K562 (cell line): Measurements from ENCODE around the gene ZNF624. TPM values are rescaled to one million over a fixed set of nuclear protein-coding genes. Genes with fewer than 3 reads are reported as not detected.

Experiments
- FOS ChIP-seq: IDR thresholded peaks from 3 replicates; pipeline ENCODE4 v1.6.1; 2011; ENCODE audit not compliant: insufficient read length; ENCODE audit errors: extremely low read depth
- FOSL1 ChIP-seq: fragments of 200-800 bp; sonication (Bioruptor generic); conservative IDR thresholded peaks from 2 replicates; pipeline ENCODE4 v1.6.1; 2016; ENCODE audit warnings: missing genetic modification characterization, missing compliant biosample characterization
- HCFC1 ChIP-seq: IDR thresholded peaks from 2 replicates; pipeline ENCODE4 v1.6.1; 2012; ENCODE audit warnings: low read depth, low read length, improper control_type of control experiment
- HDAC1 ChIP-seq, 2 experiments: fragments of 450-650 bp; IDR thresholded peaks; 2 replicates each; pipeline ENCODE4 v1.6.1; 2016 to 2017; ENCODE audit warnings: inconsistent platforms in 1 of 2, mild to moderate bottlenecking in 1 of 2, moderate library complexity in 1 of 2
- KAT7 ChIP-seq: sonication (generic); formaldehyde crosslinking; IDR thresholded peaks from 2 replicates; pipeline ENCODE4 v1.8.0; 2022; ENCODE audit warnings: missing genetic modification reagents, mild to moderate bottlenecking, borderline replicate concordance
- MCM7 ChIP-seq, 2 experiments: fragments of 450-650 bp; IDR thresholded peaks; 2 replicates each; pipeline ENCODE4 v1.6.1; 2016 to 2018
- NBN ChIP-seq: fragments of 450-650 bp; IDR thresholded peaks from 2 replicates; pipeline ENCODE4 v1.6.1; 2016; ENCODE audit warnings: low read depth, mild to moderate bottlenecking
- NEUROD1 ChIP-seq: fragments of 150-350 bp; IDR thresholded peaks from 2 replicates; pipeline ENCODE4 v1.6.1; 2014; ENCODE audit warnings: borderline replicate concordance, low read length, low read depth; ENCODE audit not compliant: partially characterized antibody
- PHF20 ChIP-seq: fragments of 450-650 bp; IDR thresholded peaks from 2 replicates; pipeline ENCODE4 v1.6.1; 2018; ENCODE audit not compliant: partially characterized antibody
- PTBP1 ChIP-seq: fragments of 200-400 bp; formaldehyde crosslinking; IDR thresholded peaks from 2 replicates; pipeline ENCODE4 v1.6.1; 2017; ENCODE audit warnings: low read depth, low read length
- TAF7 ChIP-seq: fragments of 450-650 bp; IDR thresholded peaks from 2 replicates; pipeline ENCODE4 v1.6.1; 2016; ENCODE audit warnings: missing genetic modification characterization, missing compliant biosample characterization
- YY1 ChIP-seq, 3 experiments: IDR thresholded peaks; 2 replicates each; pipeline ENCODE4 v1.6.1; 2011; ENCODE audit warnings: low read length in 2 of 3, mild to moderate bottlenecking in 2 of 3, moderate library complexity in 2 of 3, borderline replicate concordance in 1 of 3, control low read depth in 1 of 3, low read depth in 1 of 3; ENCODE audit not compliant: insufficient read depth in 3 of 3, insufficient replicate concordance in 2 of 3, control insufficient read depth in 1 of 3, insufficient read length in 1 of 3; ENCODE audit errors: extremely low read depth in 1 of 3
- polyA plus RNA-seq, 8 experiments: library from polyadenylated mRNA; depleted of rRNA in 4 of 8; stranded (reverse) in 5 of 8; unstranded in 3 of 8; fragments of >200 nt; fragmentation: Nextera tagmentation in 2 of 8; fragmentation: Illumina TruSeq in 1 of 8; extraction: Ambion mirVana in 2 of 8; extraction: Trizol in 1 of 8; gene quantifications; 2 replicates each; pipeline versions ENCODE4 v1.2.1 to v1.2.3, GENCODE V29; 2011 to 2014; ENCODE audit warnings: inconsistent platforms in 1 of 8, missing spikeins in 1 of 8
- total RNA-seq, 7 experiments: library from RNA; depleted of rRNA in 6 of 7; stranded (reverse); fragments of >200 nt in 6 of 7; fragmentation: Illumina TruSeq in 2 of 7; extraction: Trizol in 2 of 7; gene quantifications; 2 replicates each; pipeline versions ENCODE4 v1.2.1 to v1.2.3, GENCODE V29; 2011 to 2021; ENCODE audit warnings: low replicate concordance in 1 of 7
- TF ChIP-seq, protein P1 (sequence below), 2 experiments: fragments of 450-650 bp; IDR thresholded peaks; 2 replicates each; pipeline ENCODE4 v1.6.1; 2018; ENCODE audit warnings: mild to moderate bottlenecking in 2 of 2, low read depth in 1 of 2; ENCODE audit not compliant: partially characterized antibody in 2 of 2
- TF ChIP-seq, protein P2 (sequence below): fragments of 250-450 bp; sonication (Bioruptor Pico); IDR thresholded peaks from 2 replicates; pipeline ENCODE4 v1.5.1; 2021; ENCODE audit warnings: mild to moderate bottlenecking
- TF ChIP-seq, protein P3 (sequence below), 2 experiments: IDR thresholded peaks; 2 replicates each; pipeline ENCODE4 v1.6.1; 2011; ENCODE audit warnings: borderline replicate concordance in 1 of 2, control low read depth in 1 of 2, low read depth in 1 of 2, low read length in 1 of 2, mild to moderate bottlenecking in 1 of 2, mixed read lengths in 1 of 2, moderate library complexity in 1 of 2; ENCODE audit not compliant: insufficient read depth in 1 of 2, insufficient read length in 1 of 2, poor library complexity in 1 of 2, severe bottlenecking in 1 of 2; ENCODE audit errors: extremely low read depth in 1 of 2
- TF ChIP-seq, protein P4 (sequence below): fragments of 200-800 bp; sonication (Bioruptor generic); IDR thresholded peaks from 2 replicates; pipeline ENCODE4 v1.6.1; 2017; ENCODE audit warnings: missing genetic modification characterization, missing compliant biosample characterization

The ZNF624 gene
- total and polyA plus RNA-seq, 9 of the 15 experiments (the other 6 are each of a cell fraction or from before 2014, with no cell fraction given), result 0.34 to 2.1 (median 1.1) TPM

DNA sequence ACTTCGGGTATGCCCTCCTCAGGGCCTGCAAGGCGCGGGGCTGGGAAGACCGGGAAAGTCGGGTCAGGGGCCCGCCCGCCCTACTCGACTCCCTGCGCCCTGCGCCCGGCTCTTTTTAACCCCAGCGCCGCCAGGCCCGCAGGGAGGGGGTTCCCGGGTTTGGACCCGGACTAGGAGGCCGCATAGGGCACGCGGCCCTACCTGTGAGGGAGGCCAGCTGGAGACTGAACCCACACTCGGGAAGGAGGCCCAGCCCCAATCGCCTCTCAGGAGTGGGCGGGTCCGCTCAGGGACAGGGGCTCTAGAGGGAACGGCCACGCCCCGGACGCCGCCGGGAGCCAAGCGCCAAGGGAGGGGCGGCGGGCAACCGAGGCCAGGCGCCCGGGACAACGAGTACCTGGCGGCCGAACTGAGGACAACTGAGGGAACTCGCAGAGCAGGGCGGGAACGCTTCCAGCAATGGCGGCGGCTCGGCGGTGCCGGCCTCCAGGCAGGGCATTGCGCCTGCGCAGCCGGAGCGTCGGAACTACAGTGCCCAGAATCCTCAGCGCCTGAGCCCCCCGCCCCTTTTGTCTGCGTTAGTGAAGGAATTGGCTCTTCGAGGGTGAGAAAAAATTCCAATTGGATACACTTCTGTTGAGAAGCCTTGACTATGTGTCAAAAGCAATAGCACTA is at the start of gene ZNF624 (continued):
- TF ChIP-seq TAF7 (no peak), YY1 (IDR thresholded peaks at IDR 0.05; ENCODE audit: borderline replicate concordance in 1 of 3, control insufficient read depth in 1 of 3, extremely low read depth in 1 of 3, insufficient read depth in 3 of 3, insufficient read length in 1 of 3, insufficient replicate concordance in 2 of 3, low read depth in 1 of 3, low read length in 2 of 3) (peak; percentile 81 to 98 (median 95)), KAT7 (CRISPR knock-in tag) (peak; percentile 55; the same call in 1 of the 2 replicates), FOSL1 (no peak), PTBP1 (no peak), HCFC1 (peak; percentile 91), HDAC1 (IDR thresholded peaks at IDR 0.05) (0 out of 4 replicates have a peak, but pooled peaks of 1 of the 2 experiments have one; percentile 30), MCM7 (IDR thresholded peaks at IDR 0.05) (no peak), FOS (no peak), NBN (no peak), PHF20 (peak; percentile 60), NEUROD1 (no peak)
- TF ChIP-seq, protein P1, sequence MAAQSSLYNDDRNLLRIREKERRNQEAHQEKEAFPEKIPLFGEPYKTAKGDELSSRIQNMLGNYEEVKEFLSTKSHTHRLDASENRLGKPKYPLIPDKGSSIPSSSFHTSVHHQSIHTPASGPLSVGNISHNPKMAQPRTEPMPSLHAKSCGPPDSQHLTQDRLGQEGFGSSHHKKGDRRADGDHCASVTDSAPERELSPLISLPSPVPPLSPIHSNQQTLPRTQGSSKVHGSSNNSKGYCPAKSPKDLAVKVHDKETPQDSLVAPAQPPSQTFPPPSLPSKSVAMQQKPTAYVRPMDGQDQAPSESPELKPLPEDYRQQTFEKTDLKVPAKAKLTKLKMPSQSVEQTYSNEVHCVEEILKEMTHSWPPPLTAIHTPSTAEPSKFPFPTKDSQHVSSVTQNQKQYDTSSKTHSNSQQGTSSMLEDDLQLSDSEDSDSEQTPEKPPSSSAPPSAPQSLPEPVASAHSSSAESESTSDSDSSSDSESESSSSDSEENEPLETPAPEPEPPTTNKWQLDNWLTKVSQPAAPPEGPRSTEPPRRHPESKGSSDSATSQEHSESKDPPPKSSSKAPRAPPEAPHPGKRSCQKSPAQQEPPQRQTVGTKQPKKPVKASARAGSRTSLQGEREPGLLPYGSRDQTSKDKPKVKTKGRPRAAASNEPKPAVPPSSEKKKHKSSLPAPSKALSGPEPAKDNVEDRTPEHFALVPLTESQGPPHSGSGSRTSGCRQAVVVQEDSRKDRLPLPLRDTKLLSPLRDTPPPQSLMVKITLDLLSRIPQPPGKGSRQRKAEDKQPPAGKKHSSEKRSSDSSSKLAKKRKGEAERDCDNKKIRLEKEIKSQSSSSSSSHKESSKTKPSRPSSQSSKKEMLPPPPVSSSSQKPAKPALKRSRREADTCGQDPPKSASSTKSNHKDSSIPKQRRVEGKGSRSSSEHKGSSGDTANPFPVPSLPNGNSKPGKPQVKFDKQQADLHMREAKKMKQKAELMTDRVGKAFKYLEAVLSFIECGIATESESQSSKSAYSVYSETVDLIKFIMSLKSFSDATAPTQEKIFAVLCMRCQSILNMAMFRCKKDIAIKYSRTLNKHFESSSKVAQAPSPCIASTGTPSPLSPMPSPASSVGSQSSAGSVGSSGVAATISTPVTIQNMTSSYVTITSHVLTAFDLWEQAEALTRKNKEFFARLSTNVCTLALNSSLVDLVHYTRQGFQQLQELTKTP (IDR thresholded peaks at IDR 0.05; ENCODE audit: low read depth in 1 of 2, partially characterized antibody in 2 of 2), result peak in 1 of 2 experiments; percentile 87
- TF ChIP-seq, protein P2, sequence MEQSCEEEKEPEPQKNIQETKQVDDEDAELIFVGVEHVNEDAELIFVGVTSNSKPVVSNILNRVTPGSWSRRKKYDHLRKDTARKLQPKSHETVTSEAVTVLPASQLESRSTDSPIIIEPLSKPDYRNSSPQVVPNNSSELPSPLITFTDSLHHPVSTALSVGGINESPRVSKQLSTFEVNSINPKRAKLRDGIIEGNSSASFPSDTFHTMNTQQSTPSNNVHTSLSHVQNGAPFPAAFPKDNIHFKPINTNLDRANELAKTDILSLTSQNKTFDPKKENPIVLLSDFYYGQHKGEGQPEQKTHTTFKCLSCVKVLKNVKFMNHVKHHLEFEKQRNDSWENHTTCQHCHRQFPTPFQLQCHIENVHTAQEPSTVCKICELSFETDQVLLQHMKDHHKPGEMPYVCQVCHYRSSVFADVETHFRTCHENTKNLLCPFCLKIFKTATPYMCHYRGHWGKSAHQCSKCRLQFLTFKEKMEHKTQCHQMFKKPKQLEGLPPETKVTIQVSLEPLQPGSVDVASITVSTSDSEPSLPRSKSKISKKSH, result no peak
- TF ChIP-seq, protein P3, sequence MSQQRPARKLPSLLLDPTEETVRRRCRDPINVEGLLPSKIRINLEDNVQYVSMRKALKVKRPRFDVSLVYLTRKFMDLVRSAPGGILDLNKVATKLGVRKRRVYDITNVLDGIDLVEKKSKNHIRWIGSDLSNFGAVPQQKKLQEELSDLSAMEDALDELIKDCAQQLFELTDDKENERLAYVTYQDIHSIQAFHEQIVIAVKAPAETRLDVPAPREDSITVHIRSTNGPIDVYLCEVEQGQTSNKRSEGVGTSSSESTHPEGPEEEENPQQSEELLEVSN (IDR thresholded peaks at IDR 0.05; ENCODE audit: borderline replicate concordance in 1 of 2, extremely low read depth in 1 of 2, insufficient read depth in 1 of 2, insufficient read length in 1 of 2, low read depth in 1 of 2, low read length in 1 of 2, poor library complexity in 1 of 2, severe bottlenecking in 1 of 2), result peak; percentile 53 to 62
- TF ChIP-seq, protein P4, sequence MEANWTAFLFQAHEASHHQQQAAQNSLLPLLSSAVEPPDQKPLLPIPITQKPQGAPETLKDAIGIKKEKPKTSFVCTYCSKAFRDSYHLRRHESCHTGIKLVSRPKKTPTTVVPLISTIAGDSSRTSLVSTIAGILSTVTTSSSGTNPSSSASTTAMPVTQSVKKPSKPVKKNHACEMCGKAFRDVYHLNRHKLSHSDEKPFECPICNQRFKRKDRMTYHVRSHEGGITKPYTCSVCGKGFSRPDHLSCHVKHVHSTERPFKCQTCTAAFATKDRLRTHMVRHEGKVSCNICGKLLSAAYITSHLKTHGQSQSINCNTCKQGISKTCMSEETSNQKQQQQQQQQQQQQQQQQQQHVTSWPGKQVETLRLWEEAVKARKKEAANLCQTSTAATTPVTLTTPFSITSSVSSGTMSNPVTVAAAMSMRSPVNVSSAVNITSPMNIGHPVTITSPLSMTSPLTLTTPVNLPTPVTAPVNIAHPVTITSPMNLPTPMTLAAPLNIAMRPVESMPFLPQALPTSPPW, result peak; percentile 72
